CD4-positive, CD25-positive, alpha-beta regulatory T cell (primary cell): ENCODE measurements around the gene KCNQ5. TPM values are rescaled to one million over a fixed set of nuclear protein-coding genes. Genes with fewer than 3 reads are reported as not detected.

Experiments
- ATAC-seq, 2 donors: fragments of 150-1000 bp; cut with Tn5 transposase; one replicate each; pipeline ENCODE4 v1.10.0; 2021; ENCODE audit warnings: low read depth in 2 of 2, moderate number of reproducible peaks in 2 of 2, moderate library complexity in 1 of 2
- DNase-seq, 3 donors: peaks; one replicate each; pipeline versions ENCODE4 v3.0.0 to v3.0.0-alpha.2; 2012 to 2022; ENCODE audit warnings: mixed read lengths in 1 of 3
- H3K27ac ChIP-seq: one replicate; pipeline ENCODE4 v1.7.0; 2013; ENCODE audit warnings: mild to moderate bottlenecking, low read length; ENCODE audit not compliant: insufficient read depth, poor library complexity, severe bottlenecking
- H3K27me3 ChIP-seq: one replicate; pipeline ENCODE4 v1.7.0; 2013; ENCODE audit warnings: low read length; ENCODE audit not compliant: control insufficient read depth, insufficient read depth
- H3K36me3 ChIP-seq: one replicate; pipeline ENCODE4 v1.7.0; 2013; ENCODE audit warnings: mild to moderate bottlenecking, low read length, moderate library complexity; ENCODE audit not compliant: control insufficient read depth, insufficient read depth
- H3K4me1 ChIP-seq: 2 replicates; pipeline ENCODE4 v1.7.0; 2013; ENCODE audit warnings: mild to moderate bottlenecking, low read length; ENCODE audit not compliant: insufficient read depth, control insufficient read depth, poor library complexity, severe bottlenecking
- H3K4me3 ChIP-seq: one replicate; pipeline ENCODE4 v1.7.0; 2013; ENCODE audit warnings: low read depth, mild to moderate bottlenecking, low read length, moderate library complexity
- H3K9me3 ChIP-seq, 2 experiments: 1 replicate in 1 of 2; 2 replicates in 1 of 2; pipeline ENCODE4 v1.7.0; 2013; ENCODE audit warnings: low read length in 2 of 2, mild to moderate bottlenecking in 1 of 2, moderate library complexity in 1 of 2; ENCODE audit not compliant: control insufficient read depth in 2 of 2
- H3K27ac Mint-ChIP-seq, 3 donors: one replicate each; pipeline ENCODE4 v1.8.0; 2020 to 2022; ENCODE audit warnings: mild to moderate bottlenecking in 3 of 3, mixed read lengths in 3 of 3, moderate library complexity in 2 of 3
- H3K27me3 Mint-ChIP-seq: one replicate; pipeline ENCODE4 v1.8.0; 2022; ENCODE audit warnings: mild to moderate bottlenecking, mixed read lengths
- H3K36me3 Mint-ChIP-seq: one replicate; pipeline ENCODE4 v1.8.0; 2020; ENCODE audit warnings: mixed read lengths
- H3K4me1 Mint-ChIP-seq, 4 donors: one replicate each; pipeline ENCODE4 v1.8.0; 2020 to 2022; ENCODE audit warnings: mixed read lengths in 4 of 4, mild to moderate bottlenecking in 1 of 4
- H3K4me3 Mint-ChIP-seq, 4 donors: one replicate each; pipeline ENCODE4 v1.8.0; 2020 to 2022; ENCODE audit warnings: mild to moderate bottlenecking in 4 of 4, mixed read lengths in 4 of 4, moderate library complexity in 3 of 4
- H3K9me3 Mint-ChIP-seq, 7 donors: one replicate each; pipeline ENCODE4 v1.8.0; 2020 to 2022; ENCODE audit warnings: mixed read lengths in 7 of 7, mild to moderate bottlenecking in 3 of 7, moderate library complexity in 2 of 7
- polyA plus RNA-seq, 4 donors: library from polyadenylated mRNA; unstranded; fragments of 300-500 nt; fragmentation: Illumina TruSeq; gene quantifications; one replicate each; pipeline ENCODE4 v1.2.3, GENCODE V29; 2021
- total RNA-seq: library from RNA; stranded (reverse); gene quantifications from one replicate; pipeline ENCODE4 v1.2.3, GENCODE V29; 2022

Gene KCNQ5
- total and polyA plus RNA-seq, 5 donors from 2014 or later, result 0.45 to 2.5 (median 1.8) TPM

DNA sequence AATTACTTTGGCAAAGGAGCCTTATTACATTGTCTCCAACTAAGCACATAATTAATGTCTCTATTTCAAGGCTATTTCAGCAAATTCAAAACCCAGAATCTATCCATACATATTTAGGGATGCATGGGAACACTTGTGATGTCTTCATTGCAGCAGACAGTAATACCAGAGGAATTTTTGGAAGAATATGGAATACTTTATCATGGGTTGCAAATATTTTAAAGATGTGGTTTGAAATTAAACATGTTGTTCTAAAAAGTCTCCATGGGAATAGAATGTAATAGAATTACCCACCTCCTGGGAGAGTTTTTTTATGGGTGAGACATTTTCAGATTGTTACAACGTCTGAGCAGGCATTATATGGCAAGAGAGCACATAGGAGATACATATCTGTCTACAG, 170.8 kb downstream of the KCNQ5 start:
- H3K9me3 Mint-ChIP-seq, result peaks cover 0 to 1% (median 0%) of the 10 kb centered on the region in 7 donors
- Histone ChIP-seq H3K36me3 (no peaks in the 10 kb centered on the region), H3K27me3 (no peaks in the 10 kb centered on the region), H3K9me3 (no peaks in the 10 kb centered on the region), H3K4me3 (no peak overlapping the region), H3K4me1 (no peaks in the 10 kb centered on the region), H3K27ac (no peak overlapping the region)
- no peak overlapping the region for H3K27ac Mint-ChIP-seq
- DNase-seq (no peak), ATAC-seq (no peak)
- H3K4me1 Mint-ChIP-seq, result peaks cover 0 to 2% (median 0%) of the 10 kb centered on the region in 4 donors
- no peak overlapping the region for H3K4me3 Mint-ChIP-seq
- H3K36me3 Mint-ChIP-seq, result peaks cover 4% of the 10 kb centered on the region
- H3K27me3 Mint-ChIP-seq, result no peaks in the 10 kb centered on the region

- peaks cover 0 to 1% (median 0%) of the 10 kb centered on the region in 7 donors for H3K9me3 Mint-ChIP-seq
- Histone ChIP-seq H3K27ac (no peak overlapping the region), H3K9me3 (no peaks in the 10 kb centered on the region), H3K36me3 (no peaks in the 10 kb centered on the region), H3K4me1 (no peaks in the 10 kb centered on the region), H3K27me3 (no peaks in the 10 kb centered on the region), H3K4me3 (no peak overlapping the region)
- H3K27me3 Mint-ChIP-seq, result no peaks in the 10 kb centered on the region
- DNase-seq (no peak), ATAC-seq (no peak)
- peaks cover 4% of the 10 kb centered on the region for H3K36me3 Mint-ChIP-seq
- peaks cover 0 to 4% (median 0%) of the 10 kb centered on the region in 4 donors for H3K4me1 Mint-ChIP-seq
- H3K27ac Mint-ChIP-seq, result no peak overlapping the region
- no peak overlapping the region for H3K4me3 Mint-ChIP-seq
Observed at GRCh38 chr6:72793641-72794395, 172.0 kb downstream of the KCNQ5 start.

DNA sequence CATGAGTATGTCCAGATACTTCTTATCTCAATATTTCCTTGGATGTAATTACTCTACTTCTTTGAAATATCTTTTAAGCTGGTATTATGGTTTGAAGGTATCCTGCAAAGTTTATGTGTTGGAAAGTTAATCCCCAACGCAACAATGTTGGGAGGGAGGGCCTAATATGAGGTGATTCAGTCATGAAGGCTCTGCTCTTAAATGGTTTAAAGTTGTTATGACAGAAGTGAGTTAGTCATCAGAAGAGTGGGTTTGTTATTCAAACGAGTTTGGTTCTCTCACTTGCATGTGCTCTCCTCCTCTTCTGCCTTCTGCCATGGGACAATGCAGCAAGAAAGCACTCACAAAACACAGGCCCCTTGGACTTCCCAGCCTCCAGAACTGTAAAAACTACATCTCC, 176.3 kb downstream of the KCNQ5 start:
- Mint-ChIP-seq H3K4me1 (peaks cover 0 to 2% (median 0%) of the 10 kb centered on the region in 4 donors), H3K36me3 (no peaks in the 10 kb centered on the region), H3K27me3 (no peaks in the 10 kb centered on the region), H3K9me3 (no peaks in the 10 kb centered on the region), H3K4me3 (no peak overlapping the region), H3K27ac (no peak overlapping the region)
- ATAC-seq (no peak), DNase-seq (no peak)
- Histone ChIP-seq H3K9me3 (no peaks in the 10 kb centered on the region), H3K4me3 (no peak overlapping the region), H3K27ac (no peak overlapping the region), H3K27me3 (no peaks in the 10 kb centered on the region), H3K4me1 (no peaks in the 10 kb centered on the region), H3K36me3 (no peaks in the 10 kb centered on the region)

DNA sequence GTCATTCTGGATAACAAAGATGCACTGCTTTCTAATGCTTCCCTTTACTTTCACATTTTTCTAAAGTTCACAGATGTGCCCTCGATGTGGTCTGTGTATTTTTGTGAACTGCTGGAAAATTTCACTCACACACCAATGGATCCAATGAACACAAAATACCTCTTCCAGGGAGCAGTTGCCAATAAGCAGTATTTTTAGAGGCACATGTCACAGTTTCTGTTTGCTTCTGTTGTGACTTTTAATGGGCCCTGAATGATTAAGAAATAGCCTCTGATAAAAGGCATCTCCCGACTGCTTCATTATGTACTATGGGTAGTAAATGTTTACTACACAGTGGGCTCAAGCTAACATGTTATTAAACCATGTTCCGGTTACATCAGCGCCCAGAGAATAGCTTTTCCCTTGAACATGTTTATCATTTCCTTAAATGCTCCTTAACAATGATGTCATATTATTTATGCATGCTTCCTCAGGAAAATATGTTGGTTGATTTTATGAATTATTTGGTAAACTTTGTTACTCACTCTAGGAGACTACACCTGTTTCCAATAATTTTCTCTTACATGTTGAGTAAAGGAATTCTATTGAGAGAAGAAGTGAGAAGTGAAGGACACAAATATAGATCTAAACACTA, 188.0 kb downstream of the KCNQ5 start:
- Histone ChIP-seq H3K4me3 (no peak overlapping the region), H3K27ac (no peak overlapping the region), H3K27me3 (no peaks in the 10 kb centered on the region), H3K9me3 (no peaks in the 10 kb centered on the region), H3K36me3 (no peaks in the 10 kb centered on the region), H3K4me1 (no peaks in the 10 kb centered on the region)
- ATAC-seq (no peak), DNase-seq (no peak)
- no peak overlapping the region for H3K27ac Mint-ChIP-seq
- no peaks in the 10 kb centered on the region for H3K36me3 Mint-ChIP-seq
- H3K4me1 Mint-ChIP-seq, result peaks cover 0 to 7% (median 5%) of the 10 kb centered on the region in 4 donors
- H3K27me3 Mint-ChIP-seq, result no peaks in the 10 kb centered on the region
- peaks cover 0 to 3% (median 0%) of the 10 kb centered on the region in 7 donors for H3K9me3 Mint-ChIP-seq
- no peak overlapping the region for H3K4me3 Mint-ChIP-seq

GRCh38 chr6:72810571-72811280, 188.9 kb downstream of the KCNQ5 start:
- Histone ChIP-seq H3K9me3 (no peaks in the 10 kb centered on the region), H3K27ac (no peak overlapping the region), H3K27me3 (no peaks in the 10 kb centered on the region), H3K4me3 (no peak overlapping the region), H3K36me3 (no peaks in the 10 kb centered on the region), H3K4me1 (no peaks in the 10 kb centered on the region)
- no peak overlapping the region for H3K4me3 Mint-ChIP-seq
- DNase-seq (no peak), ATAC-seq (no peak)
- H3K4me1 Mint-ChIP-seq, result peaks cover 0 to 9% (median 5%) of the 10 kb centered on the region in 4 donors
- no peaks in the 10 kb centered on the region for H3K36me3 Mint-ChIP-seq
- peaks cover 0 to 3% (median 0%) of the 10 kb centered on the region in 7 donors for H3K9me3 Mint-ChIP-seq
- no peaks in the 10 kb centered on the region for H3K27me3 Mint-ChIP-seq
- H3K27ac Mint-ChIP-seq, result no peak overlapping the region

DNA sequence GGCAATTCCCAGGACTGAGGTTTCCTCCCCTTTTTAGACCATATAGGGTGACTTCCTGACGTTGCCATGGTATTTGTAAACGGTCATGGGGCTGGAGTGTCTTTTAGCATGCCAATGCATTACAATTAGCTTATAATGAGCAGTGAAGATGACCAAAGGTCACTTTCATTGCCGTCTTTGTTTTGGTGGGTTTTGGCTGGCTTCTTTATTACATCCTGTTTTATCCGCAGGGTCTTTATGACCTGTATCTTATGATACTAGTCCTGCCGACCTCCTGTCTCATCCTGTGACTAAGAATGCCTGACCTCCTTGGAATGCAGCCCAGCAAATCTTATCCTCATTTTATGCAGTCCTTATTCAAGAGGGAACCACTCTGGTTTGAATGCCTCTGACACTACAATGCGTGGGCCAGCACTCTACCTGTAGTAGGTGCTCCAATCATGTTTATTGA, 190.1 kb downstream of the KCNQ5 start:
- no peak for ATAC-seq
- no peaks in the 10 kb centered on the region for H3K36me3 Mint-ChIP-seq
- H3K4me1 ChIP-seq, result no peaks in the 10 kb centered on the region
- H3K4me1 Mint-ChIP-seq, result peaks cover 0 to 9% (median 5%) of the 10 kb centered on the region in 4 donors
- no peak overlapping the region for H3K4me3 ChIP-seq
- no peaks in the 10 kb centered on the region for H3K27me3 Mint-ChIP-seq
- no peak for DNase-seq
- no peak overlapping the region for H3K27ac ChIP-seq
- H3K4me3 Mint-ChIP-seq, result no peak overlapping the region
- H3K27ac Mint-ChIP-seq, result no peak overlapping the region
- H3K9me3 Mint-ChIP-seq, result peaks cover 0 to 3% (median 0%) of the 10 kb centered on the region in 7 donors
- H3K36me3 ChIP-seq, result no peaks in the 10 kb centered on the region
- H3K9me3 ChIP-seq, result no peaks in the 10 kb centered on the region
- no peaks in the 10 kb centered on the region for H3K27me3 ChIP-seq

DNA sequence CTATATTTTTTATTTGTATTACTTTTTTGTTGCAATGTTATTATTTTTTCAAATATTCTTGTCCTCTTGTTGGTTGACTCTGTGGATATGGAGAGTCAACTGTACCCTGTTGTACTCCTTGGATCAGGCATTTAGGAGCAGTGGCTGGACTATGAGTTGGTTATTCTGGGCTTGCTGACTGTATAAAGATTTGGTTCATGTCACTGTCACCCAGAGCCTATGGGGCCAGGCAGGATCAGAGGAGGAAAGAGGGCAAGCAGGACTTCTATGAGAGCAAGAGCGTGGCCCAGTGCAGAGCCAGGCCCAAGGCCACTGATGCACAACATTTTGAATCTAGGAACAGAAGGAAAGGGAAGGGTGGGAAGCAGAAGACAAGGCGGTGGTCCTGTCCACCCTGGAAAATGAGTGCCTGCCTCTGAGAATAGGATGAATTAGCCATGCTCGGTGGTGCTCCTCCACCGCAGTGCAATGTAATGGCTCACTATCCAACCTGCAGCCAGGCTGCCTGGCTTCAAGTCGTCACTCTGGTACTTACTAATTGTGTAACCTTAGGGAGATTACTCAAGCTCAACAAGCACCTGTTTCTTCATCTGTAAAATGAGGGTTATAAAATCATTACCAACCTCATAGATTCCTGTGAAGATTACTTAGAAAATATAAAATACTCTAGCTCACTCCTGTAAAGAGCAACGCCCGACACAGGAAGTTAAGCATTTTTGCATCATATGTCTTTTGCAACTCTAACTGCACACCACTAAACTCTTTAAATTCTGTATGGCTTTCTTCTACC, 192.1 kb downstream of the KCNQ5 start:
- H3K9me3 Mint-ChIP-seq, result peaks cover 0 to 3% (median 0%) of the 10 kb centered on the region in 7 donors
- H3K27me3 Mint-ChIP-seq, result no peaks in the 10 kb centered on the region
- H3K9me3 ChIP-seq, result no peaks in the 10 kb centered on the region
- no peak overlapping the region for H3K4me3 ChIP-seq
- peaks cover 0 to 9% (median 5%) of the 10 kb centered on the region in 4 donors for H3K4me1 Mint-ChIP-seq
- H3K4me3 Mint-ChIP-seq, result no peak overlapping the region
- no peaks in the 10 kb centered on the region for H3K4me1 ChIP-seq
- no peak overlapping the region for H3K27ac ChIP-seq
- no peaks in the 10 kb centered on the region for H3K36me3 Mint-ChIP-seq
- no peaks in the 10 kb centered on the region for H3K36me3 ChIP-seq
- ATAC-seq (no peak), DNase-seq (peak in 1 of 3 donors; percentile 53)
- H3K27ac Mint-ChIP-seq, result no peak overlapping the region
- H3K27me3 ChIP-seq, result no peaks in the 10 kb centered on the region
